Measurements from ENCODE around the gene C6orf15.

- TF ChIP-seq POLR2A (IDR thresholded peaks at IDR 0.05) (no peak), CTCF (IDR thresholded peaks at IDR 0.05) (no peak)
Measured at GRCh38 chr6:31096215-31096614, 16.2 kb downstream of the C6orf15 start.
